GM21576 (cell line): ENCODE data around the gene HES1.

Experiments
- ATAC-seq: cut with Tn5 transposase; IDR thresholded peaks from one replicate; pipeline ENCODE4 v1.9.1; 2021; ENCODE audit warnings: mild to moderate bottlenecking, moderate library complexity; ENCODE audit not compliant: unreplicated experiment

Gene HES1

DNA sequence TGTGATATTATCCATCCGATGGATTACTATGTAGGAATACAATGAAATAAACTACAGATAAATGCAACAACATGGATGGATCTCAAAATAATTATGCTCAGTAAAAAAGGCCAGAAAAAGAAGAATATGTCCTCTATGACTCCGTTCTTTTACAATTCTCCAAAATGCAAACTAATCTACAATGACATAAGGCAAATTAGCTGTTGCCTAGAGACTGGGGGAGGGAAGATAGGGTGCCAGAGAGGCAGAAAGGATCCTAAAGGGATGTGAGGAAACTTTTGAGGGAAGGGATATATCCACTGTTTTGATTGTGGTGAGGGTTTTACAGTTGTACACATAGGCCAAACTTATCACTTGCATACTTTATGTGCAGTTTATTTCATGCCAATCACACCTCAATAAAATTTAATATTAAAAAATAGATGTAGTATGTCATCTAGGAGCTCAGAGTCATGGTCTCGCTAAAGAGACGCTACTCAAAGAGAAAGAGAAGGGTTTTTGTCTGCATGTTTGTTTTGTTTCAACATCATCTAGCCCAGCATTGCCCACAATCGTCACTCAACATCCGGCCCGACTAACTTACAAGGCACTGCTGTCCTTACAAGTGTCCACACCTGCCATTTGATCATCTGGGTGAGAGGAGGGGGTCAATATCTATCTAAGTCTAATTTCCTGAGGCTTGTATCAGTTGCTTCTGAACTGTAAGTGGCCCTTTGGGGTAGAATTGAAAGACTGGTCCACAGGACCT is 29.5 kb downstream of the HES1 start:
- ATAC-seq = no peak

DNA sequence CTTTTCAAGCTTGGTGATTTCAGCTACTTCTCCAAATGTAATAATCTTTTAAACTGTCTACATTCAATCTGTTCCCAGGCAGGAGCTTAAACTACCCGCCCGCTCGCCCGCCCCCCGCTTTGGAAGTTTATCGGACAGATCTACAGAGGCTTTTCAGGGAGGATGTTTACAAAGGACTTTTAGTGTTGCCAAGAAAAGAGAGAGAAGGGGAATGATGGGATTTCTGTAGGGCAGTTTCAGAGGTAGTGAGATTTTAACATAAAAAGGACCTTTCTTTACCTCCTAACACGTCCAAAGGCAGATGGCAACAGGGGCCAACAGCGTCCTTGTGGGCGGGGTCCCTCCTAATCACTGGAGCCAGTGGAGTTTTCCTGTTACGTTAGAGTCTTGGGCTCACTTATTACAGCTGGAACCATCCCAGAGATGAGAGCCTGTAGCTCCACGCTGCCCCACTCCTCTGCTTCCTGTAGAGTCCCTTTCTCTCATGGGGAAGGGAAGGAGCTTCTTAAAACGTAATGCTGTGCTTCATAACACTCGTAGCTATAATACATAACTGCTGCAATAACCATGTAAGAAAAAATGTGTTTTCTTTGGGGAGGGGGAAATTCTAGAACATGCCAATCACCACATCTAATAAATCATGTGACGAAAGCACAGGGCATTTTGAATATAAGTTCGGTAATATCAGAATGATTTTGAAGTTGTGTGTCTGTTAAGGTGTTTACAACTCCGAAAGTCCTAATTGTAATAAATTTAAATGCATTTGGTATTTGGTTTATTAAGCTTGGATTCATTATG is 30.9 kb downstream of the HES1 start:
- no peak for ATAC-seq

GRCh38 chr3:194167480-194168282 is 31.7 kb downstream of the HES1 start:
- no peak for ATAC-seq

- no peak for ATAC-seq
These were observed 33.0 kb downstream of the HES1 start for GRCh38 chr3:194168994-194169393.

DNA sequence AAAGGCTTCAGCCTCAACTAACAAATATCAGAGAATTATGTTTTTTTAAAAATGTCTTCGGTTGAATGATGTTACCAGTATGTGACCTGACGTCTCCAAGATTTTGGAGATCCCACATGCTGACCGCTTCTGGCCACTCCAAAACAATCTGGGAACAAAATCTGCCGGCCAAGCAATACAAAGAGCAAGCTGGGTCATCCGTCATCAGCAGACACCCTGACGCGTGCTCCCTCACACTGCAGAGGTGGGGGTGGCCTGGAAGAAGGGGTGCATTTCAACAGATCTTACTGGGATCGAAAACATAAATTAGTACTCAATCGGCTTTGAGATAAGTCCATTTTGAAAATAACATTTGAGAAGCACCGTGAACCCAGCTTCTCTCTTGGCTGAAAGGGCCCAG is 33.6 kb downstream of the HES1 start:
- no peak for ATAC-seq

DNA sequence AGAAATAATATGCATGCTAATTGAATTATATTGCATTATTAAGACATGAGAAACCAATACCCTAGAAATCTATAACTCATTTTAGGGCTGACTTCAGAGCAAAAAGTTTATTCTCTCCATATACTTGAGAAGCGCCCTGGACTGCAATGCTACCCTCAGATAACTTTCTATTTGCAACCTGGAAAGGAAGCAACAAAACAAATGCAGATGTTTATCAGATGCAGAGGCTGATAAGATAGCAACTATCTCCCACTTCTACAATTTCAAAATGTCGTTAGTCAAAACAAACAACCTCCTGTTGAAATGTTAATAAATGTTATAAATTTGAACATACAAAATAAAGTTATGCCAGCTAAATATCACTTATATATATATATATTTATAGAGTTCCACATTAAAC is 34.8 kb downstream of the HES1 start:
- no peak for ATAC-seq

DNA sequence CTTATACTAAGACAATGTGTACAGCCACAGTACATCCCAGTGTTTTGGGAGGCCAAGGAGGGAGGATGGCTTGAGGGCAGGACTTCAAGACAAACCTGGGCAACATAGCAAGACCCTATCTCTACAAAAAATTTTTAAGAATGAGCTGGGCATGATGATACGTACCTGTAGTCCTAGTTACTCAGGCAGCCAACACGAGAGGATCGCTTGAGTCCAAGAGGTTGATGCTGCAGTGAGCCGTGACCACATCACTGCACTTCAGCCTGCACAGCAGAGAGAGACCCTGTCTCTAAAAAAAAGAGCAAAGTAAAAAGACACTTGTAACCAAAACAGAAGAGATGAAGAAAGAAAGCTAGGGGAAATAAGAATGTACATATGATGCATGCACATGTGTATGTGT is 38.5 kb downstream of the HES1 start:
- ATAC-seq = no peak

DNA sequence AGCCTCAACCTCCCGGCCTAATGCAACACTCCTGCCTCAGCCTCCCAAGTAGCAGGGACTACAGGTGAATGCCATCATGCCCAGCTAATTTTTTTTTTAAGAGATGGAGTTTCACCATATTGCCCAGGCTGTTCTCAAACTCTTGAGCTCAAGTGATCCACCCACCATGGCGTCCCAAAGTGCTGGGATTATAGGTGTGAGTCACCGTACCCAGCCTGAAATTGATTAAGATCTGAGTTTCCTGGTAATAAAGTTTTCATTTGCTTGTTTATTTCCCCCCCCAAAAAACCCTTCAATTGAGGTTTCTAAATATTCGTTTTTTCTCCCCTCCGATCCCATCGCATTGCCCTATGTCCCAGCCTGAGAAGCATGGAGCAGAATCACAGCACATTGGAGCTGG is 39.0 kb downstream of the HES1 start:
- ATAC-seq = no peak

GRCh38 chr3:194176274-194176991 is 40.5 kb downstream of the HES1 start:
- ATAC-seq = no peak

DNA sequence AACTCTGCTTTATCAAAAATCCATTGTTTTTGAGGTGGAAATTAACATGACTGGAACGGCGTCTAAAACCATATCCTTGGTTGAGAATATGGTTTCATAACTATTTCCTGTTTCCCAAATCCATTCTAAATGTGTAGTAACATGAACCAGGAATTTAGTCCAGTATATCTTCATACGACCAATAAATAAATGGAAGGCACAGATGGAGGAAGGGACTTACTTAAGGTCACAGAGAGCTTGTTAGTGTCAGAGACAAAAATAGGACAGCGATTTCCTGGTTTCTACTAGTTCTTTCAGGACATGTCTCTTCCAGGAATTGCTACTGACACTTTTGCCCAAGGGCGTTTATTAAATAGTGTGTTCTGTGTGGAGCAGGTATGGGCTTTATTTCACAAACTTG is 41.2 kb downstream of the HES1 start:
- ATAC-seq = no peak

- ATAC-seq = no peak
These were observed 42.2 kb downstream of the HES1 start for GRCh38 chr3:194178128-194178527.

DNA sequence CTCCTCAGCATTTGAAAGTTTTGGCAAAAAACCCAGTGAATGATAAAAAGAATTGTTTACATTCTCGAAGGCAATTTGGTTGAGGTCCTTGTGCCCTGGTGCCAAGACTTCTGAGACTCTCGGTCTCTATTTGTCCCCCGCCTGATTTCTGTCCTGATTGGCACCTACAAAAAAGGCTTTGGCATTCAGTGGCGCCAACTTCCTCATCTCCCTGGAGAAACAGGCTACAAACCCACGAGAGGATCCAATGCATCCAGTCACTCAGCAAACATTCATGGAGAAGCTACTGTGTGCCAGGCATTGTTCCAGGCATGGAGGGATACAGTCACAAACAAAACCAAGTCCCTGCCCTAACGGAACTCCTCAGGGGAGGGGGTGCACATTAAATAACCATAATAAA is 42.7 kb downstream of the HES1 start:
- no peak for ATAC-seq

GRCh38 chr3:194180570-194180969 is 44.6 kb downstream of the HES1 start:
- no peak for ATAC-seq

- ATAC-seq = no peak
These were observed 45.9 kb downstream of the HES1 start for GRCh38 chr3:194181612-194182529.

DNA sequence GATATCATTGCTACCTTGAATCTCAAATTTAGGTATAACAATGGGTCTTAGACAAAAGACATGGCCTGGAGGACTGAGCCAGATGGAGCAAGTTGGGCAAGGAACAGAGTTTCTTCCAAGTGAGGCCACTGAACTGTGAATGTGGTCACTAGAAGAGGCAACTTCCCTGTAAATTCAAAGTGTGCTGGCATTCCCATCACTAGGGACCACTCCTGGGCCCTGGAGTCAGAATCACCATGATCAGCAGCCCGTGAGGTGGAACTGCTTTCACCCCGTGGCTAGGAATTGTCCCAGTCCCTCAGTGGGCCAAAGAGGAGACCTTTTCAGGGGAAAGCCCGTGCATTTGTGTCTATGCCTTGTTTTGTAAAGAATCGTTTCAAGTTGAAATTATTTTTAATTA is 47.3 kb downstream of the HES1 start:
- no peak for ATAC-seq

GRCh38 chr3:194184265-194184751 is 48.4 kb downstream of the HES1 start:
- no peak for ATAC-seq

- ATAC-seq = no peak
These were observed 48.9 kb downstream of the HES1 start for GRCh38 chr3:194184801-194185200.

DNA sequence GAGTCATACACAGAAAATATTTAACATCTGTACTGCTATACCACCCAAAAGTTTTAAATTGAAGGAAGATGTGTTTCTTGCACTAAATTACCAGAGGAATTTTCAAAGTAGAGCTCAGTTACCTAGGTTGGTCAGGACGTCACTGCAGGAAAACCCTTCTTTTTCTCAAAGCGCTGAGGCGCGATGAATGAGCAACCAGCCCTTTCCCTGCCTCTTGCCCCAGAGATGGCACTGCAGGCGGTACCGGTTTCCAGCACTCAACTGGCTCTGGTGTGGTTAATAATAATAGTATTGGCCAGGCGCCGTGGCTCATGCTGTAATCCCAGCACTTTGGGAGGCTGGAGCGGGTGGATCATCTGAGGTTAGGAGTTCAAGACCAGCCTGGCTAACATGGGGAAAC is 49.3 kb downstream of the HES1 start:
- ATAC-seq = no peak

DNA sequence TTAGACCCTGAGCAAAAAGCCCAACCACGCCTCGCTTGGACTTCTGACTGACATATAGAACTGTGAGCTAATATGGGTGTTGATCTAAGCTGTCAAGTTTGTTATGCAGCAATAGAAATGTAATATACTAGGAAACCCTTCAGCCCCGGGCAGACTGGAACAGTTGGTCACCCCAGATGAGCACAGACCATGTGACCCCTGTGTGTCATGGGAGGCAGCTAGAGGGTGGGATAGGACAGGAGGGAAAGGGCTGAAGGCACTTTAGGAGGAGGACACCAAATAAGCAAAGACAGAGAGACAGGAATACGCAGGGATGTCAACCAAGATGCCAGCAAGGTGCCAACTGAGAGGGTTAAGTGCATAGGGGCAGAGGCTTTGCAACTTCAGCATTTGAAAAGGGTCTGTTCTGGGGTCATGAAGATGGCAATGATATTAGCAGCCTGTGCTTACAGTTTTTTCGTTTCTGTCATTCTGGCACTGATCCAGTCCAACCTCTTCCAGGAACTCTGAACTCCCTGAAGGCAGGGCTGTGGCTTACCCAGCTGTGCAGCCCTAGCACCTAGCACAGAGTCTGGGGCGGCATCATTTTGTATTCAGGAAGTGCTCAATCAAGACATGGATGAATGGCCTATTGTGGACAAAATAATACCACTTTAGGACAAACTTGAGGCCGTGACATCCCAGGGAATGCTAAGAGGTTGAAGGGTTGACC is 51.4 kb downstream of the HES1 start:
- no peak for ATAC-seq
